Stimulated activated CD8-positive, alpha-beta memory T cell treated with anti-CD3 and anti-CD28 coated beads, Interleukin-7, amount 100 ng/mL, for 48 hours (primary cell): ENCODE measurements around the gene TMC6.

ENCODE experiments used
- DNase-seq, 2 donors: peaks; one replicate each; pipeline ENCODE4 v3.0.0-alpha.2; 2020; ENCODE audit warnings: low read depth in 1 of 2; ENCODE audit errors: extremely low read depth in 1 of 2

The TMC6 gene

GRCh38 chr17:78111016-78111726 lies 17.4 kb downstream of the TMC6 start:
- DNase-seq = no peak

GRCh38 chr17:78110363-78111015 lies 18.1 kb downstream of the TMC6 start:
- DNase-seq = no peak

GRCh38 chr17:78109489-78109761 lies 19.1 kb downstream of the TMC6 start:
- no peak for DNase-seq

GRCh38 chr17:78108726-78109488 lies 19.6 kb downstream of the TMC6 start:
- DNase-seq = no peak

GRCh38 chr17:78107976-78108725 lies 20.4 kb downstream of the TMC6 start:
- no peak for DNase-seq

- DNase-seq = no peak
Observed at GRCh38 chr17:78107457-78107856, 21.1 kb downstream of the TMC6 start.

- DNase-seq = no peak
Observed at GRCh38 chr17:78106211-78106610, 22.3 kb downstream of the TMC6 start.

- DNase-seq = no peak
Observed at GRCh38 chr17:78105551-78105950, 23.0 kb downstream of the TMC6 start.

- no peak for DNase-seq
Observed at GRCh38 chr17:78105101-78105500, 23.5 kb downstream of the TMC6 start.

GRCh38 chr17:78104540-78104941 lies 24.0 kb downstream of the TMC6 start:
- no peak for DNase-seq

- DNase-seq = no peak
Observed at GRCh38 chr17:78103311-78103710, 25.2 kb downstream of the TMC6 start.

- no peak for DNase-seq
Observed at GRCh38 chr17:78101542-78101941, 27.0 kb downstream of the TMC6 start.

GRCh38 chr17:78101112-78101511 lies 27.4 kb downstream of the TMC6 start:
- DNase-seq = no peak

GRCh38 chr17:78096093-78096492 lies 32.5 kb downstream of the TMC6 start:
- no peak for DNase-seq

- no peak for DNase-seq
Observed at GRCh38 chr17:78095035-78095434, 33.5 kb downstream of the TMC6 start.

- DNase-seq = no peak
Observed at GRCh38 chr17:78092794-78093324, 35.7 kb downstream of the TMC6 start.

GRCh38 chr17:78089576-78090281 lies 38.8 kb downstream of the TMC6 start:
- no peak for DNase-seq

- DNase-seq = no peak
Observed at GRCh38 chr17:78088529-78088928, 40.0 kb downstream of the TMC6 start.

GRCh38 chr17:78086740-78087139 lies 41.8 kb downstream of the TMC6 start:
- DNase-seq = no peak

GRCh38 chr17:78082988-78083387 lies 45.6 kb downstream of the TMC6 start:
- no peak for DNase-seq
